NCI-H2171 (cell line): ENCODE data around the gene IZUMO3.
"Not testable (repeated sequence)": the region's sequence is repeated elsewhere in the genome, so short reads cannot be mapped to it uniquely, and the experiment has no call there.

Experiments used
- DNase-seq: peaks from one replicate; lab custom pipeline; 2025; lab: John Stamatoyannopoulos, UW

Gene IZUMO3, protein sequence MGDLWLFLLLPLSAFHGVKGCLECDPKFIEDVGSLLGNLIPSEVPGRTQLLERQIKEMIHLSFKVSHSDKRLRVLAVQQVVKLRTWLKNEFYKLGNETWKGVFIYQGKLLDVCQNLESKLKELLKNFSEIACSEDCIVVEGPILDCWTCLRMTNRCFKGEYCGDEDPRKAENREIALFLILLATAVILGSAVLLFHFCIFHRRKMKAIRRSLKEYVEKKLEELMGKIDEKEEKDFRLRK

GRCh38 chr9:24545847-24546522 lies at the start of gene IZUMO3:
Gene IZUMO3 (minus strand): TSS chr9:24545897. CDS start chr9:24545649, 248 bp downstream.
- DNase-seq, result no peak

DNA sequence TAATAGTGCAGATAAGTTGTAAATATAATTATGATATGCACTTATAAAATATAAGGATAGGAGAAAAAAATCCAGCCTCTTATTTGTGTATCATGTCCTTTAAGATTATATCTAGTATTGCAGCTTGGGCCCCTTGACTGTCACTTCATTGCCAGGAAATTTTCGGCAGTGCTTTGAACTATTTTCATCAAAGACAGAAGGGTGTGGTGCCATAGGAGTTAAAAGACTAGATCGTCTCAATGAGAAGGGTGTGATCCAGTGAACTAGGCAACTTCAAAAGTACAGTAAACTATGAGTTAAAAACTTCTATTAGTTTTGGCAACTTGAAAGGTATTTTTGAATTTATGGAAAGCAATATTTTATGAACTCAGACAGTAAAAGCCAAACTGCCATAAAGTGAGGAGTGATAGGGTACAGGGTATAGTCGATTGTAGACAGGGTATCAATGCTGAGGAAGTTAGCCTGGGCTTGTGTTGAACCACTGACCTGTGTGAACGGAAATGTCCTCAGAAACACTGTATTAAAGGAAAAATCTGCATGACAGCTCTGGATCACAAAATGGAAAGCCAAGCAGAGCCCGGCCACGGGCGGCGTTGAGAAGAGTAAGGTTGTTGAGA lies 48.6 kb upstream of the IZUMO3 start:
- no peak for DNase-seq

- no peak for DNase-seq
These were observed 44.7 kb upstream of the IZUMO3 start for GRCh38 chr9:24590432-24590831.

DNA sequence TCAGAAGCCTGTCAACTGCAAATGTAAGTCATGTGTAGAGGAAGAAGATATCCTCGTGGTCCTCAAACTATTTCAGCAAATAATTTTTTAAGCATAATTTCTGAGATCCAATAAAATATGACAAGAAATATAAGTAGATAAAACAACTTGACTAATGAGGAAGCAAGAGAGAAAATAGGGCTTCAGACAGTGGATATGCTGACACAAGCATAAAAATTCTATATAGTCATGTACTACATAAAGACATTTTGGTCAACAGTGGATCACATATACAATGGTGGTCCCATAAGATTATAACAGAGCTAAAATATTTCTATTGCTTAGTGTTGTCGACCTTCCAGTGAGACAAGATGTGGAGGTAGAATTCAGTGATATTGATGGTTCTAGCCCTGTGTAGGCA lies 42.2 kb upstream of the IZUMO3 start:
- DNase-seq, result no peak

GRCh38 chr9:24582146-24583126 lies 36.7 kb upstream of the IZUMO3 start:
- no peak for DNase-seq

GRCh38 chr9:24580005-24580404 lies 34.3 kb upstream of the IZUMO3 start:
- DNase-seq, result not testable (repeated sequence)

- DNase-seq, result no peak
These were observed 26.7 kb upstream of the IZUMO3 start for GRCh38 chr9:24572406-24572805.

DNA sequence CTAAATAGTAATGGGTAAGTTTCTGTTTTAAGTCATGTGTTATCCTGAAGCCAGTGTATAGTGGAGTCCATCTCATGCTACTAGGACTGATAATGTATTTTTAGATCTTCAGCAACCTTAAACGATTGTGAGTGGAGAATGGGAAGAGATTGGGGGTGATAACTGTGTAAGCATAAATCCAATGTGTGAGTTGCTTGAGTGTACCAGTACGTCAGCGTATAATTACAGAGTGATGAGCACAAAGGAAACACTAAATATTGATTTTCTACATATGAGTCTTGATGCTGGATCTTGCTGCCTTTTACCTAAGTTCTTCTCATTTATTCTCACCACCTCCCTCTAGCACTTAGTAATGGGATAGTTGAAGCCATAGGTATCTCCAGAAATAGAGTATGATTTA lies 16.3 kb upstream of the IZUMO3 start:
- DNase-seq, result no peak

DNA sequence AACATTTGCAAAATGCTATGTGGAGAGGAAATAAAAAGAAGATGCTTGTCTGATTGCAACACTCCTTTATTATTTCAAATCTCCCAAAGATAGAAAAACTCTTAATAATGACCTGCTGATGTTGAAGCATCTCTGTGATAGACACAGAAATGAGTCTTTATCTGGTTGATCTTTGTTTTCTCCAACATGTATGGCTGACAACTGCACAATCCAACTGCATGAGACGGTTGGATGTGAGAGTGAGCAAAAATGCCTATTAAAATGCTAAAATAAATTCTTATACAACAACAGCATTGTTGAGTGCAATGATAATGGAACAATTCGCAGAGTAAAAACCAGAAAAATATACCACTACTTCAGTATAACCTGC lies 7.5 kb upstream of the IZUMO3 start:
- DNase-seq, result no peak

DNA sequence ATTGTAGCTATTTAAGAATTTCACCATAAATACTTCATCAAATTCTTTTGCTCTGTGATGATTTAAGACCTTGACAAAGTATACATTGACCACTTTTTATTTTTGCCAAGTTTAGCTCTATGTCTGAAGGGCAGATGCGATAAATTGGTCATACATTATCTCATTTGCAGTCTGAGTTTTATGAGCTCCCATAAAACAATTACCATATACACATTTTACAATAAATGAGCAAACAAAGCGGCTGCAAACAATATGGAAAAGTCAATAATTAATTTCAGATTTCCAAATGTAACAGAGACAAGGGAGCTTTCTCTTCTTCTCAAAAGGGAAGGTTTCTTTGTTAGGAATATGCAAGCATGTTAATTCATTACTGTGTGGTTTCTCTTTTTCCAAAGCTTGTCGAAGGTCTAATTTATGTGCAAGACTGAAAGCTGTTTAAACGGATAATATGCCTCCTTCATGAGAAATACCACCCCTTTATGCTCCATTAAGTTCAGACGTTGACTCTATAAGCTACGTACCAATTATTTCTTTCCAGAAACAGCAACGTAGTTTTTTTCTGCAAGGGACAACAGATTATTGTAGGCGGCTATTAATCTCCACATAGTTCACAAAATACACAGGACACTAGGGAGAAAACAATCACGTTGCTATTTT lies 7.0 kb upstream of the IZUMO3 start:
- DNase-seq, result no peak

GRCh38 chr9:24545285-24545684 lies 412 bp downstream of the IZUMO3 start:
- no peak for DNase-seq

DNA sequence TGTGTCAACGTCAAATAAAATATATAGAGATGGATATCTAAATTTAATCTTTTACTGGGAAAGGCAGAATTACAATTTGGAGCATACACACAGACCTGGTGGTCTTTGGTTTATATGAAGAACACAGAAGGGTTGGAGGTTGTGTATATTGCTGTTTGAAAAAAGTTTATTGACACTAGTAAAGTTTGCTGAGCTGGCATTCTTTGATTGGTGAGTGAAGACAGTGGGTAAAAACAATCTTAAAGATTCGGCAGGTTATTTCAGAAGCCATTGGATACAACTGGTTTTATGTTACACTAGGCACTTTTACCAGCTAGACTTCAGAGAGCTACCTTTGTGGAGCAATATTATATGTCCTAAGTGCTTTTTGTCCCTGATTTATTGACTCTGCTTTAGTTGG lies 27.2 kb downstream of the IZUMO3 start:
- no peak for DNase-seq

DNA sequence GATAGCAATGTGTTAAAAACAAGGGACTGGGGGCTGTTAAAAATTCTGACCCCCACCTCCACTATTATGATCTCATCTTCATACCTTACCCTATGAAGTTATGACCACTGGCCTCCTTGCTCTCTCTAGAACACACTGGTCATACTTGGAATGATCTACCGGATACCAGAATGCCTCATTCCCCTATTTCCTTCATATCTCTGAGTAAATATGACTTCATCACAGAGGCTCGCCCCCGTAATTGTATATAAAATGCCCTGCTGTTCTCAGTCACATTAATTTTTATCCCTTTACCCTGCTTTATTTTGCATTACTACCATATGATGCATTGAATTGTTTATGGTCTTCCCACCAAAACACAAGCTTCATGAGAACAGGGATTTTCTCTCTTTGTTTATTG lies 29.2 kb downstream of the IZUMO3 start:
- DNase-seq, result no peak

GRCh38 chr9:24509850-24510249 lies 35.8 kb downstream of the IZUMO3 start:
- DNase-seq, result no peak

DNA sequence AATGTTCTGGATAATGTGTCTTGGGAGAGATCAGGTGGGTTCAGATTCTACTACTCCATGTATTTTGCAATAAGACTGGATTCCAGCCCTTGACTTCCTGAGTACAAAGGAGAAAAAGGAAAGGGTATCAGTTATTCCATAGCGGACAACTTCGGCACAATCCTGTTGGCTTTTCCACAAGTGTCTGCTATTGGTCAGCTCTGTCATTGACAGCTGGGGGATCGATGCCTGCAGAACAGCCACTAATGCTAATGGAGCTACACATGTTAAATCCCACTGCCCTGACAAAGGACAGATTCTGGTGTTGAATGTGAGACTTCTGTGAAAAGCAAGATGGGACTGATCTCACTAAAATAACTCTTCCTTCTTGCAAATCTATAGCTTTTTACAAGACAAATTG lies 41.2 kb downstream of the IZUMO3 start:
- no peak for DNase-seq

DNA sequence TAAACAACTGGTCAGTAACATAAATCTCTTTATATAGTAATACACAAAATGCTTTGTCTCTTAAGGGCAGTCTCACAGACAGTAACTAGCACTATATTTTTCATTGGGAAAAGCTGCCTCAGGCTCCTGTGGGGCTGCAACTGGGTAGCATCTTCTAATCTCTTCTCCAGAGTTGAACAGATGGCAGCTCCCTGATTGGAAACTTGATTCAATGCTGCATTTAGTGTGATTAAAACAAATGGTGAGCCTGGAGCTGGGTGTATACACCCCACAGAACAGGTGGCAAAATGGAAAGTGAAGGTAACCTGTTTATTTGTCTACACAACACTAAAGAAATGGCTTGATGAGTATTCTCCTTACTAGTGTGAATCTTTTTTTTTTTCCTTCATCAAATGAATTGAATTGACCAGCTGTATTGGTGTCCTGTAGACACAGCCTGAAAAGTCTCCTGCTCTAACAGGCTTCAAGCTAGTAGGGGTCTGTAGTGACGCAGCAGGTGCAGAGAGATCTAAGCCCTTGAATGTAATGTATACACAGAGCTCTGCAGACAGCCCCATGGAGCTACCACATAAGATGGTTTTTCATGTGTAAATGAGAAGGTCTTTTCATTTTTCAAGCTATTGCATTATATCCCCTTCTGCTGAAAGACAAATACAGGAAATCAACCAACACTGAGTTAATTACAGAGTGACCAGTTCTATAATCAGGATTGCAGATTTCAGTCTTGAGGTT lies 43.3 kb downstream of the IZUMO3 start:
- no peak for DNase-seq

DNA sequence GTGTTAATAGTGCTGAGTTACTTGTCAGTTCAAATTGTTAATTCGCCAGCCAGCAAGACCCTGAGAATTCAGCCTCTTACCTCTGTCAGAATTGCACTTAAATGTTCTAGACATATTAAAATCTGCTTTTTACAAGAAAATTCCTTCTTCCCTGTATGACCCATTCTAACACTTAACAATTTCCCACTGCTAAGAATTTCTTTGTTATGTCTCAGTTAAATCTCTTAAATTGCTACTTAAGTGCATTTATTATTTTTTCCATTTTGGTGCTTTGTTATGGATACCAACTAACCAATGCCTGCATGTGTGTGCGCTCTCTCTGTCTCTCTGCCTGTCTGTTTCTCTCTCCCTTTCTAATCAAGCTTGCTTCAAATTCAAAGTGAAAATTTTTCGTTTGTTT lies 44.9 kb downstream of the IZUMO3 start:
- no peak for DNase-seq

- no peak for DNase-seq
These were observed 47.1 kb downstream of the IZUMO3 start for GRCh38 chr9:24498632-24499031.

DNA sequence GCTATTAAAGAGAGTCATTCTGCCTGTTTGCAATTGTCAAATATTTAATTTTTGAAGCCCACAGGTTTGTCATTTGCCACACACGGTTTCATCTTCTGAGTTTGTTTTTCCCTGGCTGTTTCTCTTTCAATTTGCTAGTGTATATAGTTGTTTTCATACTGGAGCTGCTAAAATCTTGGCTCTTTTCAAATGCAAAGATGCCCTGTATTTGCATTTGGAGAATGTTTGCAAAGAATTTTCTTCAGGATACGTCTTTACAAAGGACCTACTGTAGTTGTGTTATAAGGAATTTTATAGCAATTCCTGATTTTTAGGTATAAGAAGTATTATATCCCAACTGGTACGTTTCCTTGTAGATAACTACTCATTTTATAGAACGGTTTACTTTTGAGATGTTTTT lies 48.0 kb downstream of the IZUMO3 start:
- no peak for DNase-seq
